GM19452 (cell line): ENCODE data around the gene TEX51.

Experiments
- ATAC-seq: cut with Tn5 transposase; IDR thresholded peaks from one replicate; pipeline ENCODE4 v1.9.1; 2021; ENCODE audit not compliant: unreplicated experiment

The TEX51 gene

DNA sequence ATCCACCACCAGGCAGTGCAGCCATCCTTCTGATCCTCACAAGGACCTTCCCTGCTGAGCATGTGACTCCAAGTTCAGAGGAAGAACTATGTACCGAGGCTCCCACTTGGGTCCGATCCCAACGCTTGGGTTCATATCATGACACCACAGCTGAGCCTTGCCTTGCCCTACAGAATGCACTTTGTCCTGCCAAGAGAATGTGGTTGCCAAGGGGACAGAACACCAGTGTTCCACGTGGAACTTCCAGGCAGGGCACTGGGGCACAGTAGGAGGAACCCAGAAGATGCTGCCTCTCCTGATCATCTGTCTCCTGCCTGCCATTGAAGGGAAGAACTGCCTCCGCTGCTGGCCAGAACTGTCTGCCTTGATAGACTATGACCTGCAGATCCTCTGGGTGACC, at the start of gene TEX51:
TEX51 (plus strand) TSS at position 255 of the 400 bp plus-strand sequence; CDS start at position 284, 29 bp downstream.
- ATAC-seq: no peak

DNA sequence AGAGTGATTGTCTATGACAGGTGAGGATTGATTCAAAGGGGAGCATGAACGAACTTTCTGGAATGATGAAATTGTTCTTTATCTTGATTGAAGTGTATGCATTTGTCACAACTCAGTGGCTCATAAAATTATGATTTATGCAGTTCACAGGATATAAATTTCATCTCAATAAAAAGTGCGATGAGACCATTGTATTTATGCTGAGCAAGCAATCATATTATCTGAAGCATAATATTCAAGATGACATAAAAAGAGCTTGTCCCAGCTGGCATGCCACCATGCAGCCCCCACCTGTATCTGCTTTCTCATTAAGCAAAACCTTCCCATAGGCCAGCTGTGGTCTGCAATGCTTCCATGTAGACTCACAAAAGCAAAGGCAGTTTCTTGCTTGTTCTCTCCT, 49.6 kb upstream of the TEX51 start:
- no peak for ATAC-seq

DNA sequence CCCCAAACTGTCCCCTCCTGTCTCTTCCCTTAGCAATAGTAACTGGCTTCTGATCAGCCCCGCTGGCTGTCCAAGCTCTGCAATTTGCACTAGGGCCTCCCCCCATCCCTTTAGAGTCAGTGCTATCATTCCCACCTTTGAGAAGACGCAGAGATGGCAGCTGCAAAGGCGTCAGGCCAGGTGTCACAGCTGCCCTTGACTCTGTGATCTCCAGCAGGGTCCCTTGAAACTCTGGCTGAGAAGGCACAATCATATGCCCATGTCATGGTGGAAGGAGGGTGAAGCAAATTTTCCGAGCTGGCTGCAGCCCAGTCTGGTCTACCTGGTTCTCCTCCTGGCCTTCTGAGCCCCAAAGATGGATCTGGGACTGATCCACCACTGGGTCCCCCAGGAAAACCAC, 49.2 kb upstream of the TEX51 start:
- no peak for ATAC-seq

DNA sequence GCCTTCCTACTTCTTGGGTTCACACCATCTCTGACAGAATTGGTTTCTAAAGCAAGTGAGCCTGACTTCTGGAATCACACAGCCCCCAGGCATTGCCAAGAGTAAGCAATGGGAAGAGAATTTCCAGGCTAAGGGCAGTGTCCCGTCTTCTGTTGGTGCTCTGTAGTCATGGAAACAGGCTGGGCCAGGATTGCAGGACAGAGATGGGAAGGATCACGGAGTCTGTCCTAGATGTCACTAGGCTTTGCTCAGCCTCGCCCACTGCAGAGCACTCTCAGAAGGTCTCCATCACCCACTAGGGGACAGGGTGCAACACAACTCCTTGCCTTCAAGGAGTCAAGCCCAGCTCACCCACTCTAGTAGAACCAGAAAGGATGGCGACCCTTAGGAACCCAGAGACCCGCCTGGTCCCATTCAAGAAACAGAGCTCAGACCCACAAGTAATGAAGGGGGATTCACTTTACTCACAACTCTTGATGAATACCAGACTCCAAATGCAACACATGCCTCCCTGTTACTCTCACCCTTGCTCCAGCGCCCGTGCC, 48.6 kb upstream of the TEX51 start:
- ATAC-seq: no peak

GRCh38 chr2:126850940-126851339, 47.8 kb upstream of the TEX51 start:
- ATAC-seq: no peak

DNA sequence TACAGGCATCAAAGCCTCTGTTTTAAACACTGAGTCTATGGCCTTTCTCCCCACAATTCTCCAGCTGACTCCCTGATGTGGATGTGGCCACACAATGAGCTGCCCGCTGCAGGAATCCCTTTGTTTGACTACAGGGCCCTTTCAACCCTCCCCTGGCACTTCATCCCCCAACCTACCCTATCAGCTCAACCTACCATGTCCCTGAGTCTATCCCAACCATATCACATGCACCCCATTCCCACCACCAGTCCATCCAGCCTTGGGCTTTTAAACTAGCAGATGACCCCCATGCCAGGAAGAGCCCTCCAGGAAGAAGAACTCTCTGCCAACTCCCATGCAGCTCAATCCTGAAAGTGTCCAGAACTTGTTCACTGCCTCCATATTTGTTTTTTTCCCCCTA, 46.9 kb upstream of the TEX51 start:
- no peak for ATAC-seq

GRCh38 chr2:126852361-126852760, 46.3 kb upstream of the TEX51 start:
- no peak for ATAC-seq

DNA sequence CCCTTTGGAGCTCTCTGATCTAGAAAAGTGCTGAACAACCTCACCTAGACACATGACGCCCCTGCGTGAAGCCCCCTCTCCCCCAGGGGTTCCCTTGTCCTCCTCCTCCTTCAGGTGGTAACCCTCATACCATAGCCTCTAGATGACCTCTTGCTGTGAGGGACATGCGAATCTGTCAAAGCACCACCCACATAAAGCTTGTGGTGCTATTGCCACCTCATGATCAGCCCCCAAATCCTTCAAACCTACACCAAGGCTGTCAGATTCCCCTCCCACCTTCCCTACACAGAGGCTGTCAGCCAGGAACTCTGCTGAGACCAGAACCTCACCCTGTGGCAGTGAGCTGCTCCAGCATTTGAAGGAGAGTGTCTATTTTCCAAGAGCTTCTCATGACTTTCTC, 43.1 kb upstream of the TEX51 start:
- no peak for ATAC-seq

GRCh38 chr2:126856403-126856802, 42.3 kb upstream of the TEX51 start:
- no peak for ATAC-seq

DNA sequence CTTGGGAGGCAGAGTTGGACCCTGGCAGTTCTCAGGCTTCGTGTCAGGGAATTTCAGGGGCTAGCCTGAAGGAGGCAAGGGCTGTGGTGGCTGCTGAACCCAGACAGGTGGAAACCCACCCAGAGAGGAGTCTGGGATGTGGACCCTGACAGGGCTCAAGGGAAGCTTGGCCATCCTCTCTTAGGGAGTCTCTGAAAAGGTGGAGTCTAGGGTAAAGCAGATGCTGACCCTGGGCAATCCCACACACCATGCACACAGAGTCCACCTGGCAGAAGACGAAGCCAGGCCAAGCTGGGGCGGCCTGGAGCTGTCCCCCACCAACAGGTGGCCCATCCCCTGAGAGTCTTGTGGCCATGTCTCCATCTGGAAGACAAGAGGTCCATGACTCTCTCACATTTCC, 41.2 kb upstream of the TEX51 start:
- no peak for ATAC-seq

DNA sequence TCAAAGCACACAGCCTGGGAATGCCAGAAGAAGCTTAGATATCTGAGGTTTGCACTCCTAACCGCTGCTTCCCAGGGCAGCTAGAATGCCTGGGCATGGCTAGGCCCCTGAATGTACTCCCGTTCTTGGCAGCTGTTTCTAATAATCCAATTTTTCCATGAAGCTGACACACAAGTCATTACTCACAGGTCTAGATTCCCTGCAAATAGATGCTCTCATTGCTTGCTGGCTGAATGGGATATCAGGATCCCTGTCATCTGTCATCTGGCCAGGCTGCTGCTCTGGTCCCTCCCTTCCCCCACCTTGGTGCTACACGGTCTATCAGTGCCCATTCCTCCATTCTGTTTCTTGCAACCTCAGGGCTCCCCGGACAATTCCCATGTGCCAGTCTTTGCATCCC, 40.7 kb upstream of the TEX51 start:
- no peak for ATAC-seq

DNA sequence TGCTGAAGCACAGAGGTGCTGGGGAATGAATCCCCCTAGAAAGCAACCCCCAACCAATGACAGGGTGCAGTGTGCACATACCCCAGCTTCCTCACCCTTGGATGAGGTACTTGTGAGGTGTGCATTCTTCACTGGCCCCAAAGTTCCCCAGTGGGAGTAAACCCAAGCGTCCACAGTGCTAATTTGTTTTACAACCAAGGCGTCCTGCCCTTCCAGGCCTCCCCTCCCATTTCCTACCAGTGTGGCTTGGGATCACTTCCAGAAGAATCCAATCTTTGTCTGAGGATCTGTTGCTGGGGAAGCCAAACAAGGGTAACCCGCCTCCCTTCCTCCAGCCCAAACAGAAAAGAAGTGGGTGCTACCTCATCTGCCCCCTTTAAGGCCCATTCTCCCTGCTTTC, 40.3 kb upstream of the TEX51 start:
- no peak for ATAC-seq

GRCh38 chr2:126858991-126859390, 39.7 kb upstream of the TEX51 start:
- ATAC-seq: no peak

DNA sequence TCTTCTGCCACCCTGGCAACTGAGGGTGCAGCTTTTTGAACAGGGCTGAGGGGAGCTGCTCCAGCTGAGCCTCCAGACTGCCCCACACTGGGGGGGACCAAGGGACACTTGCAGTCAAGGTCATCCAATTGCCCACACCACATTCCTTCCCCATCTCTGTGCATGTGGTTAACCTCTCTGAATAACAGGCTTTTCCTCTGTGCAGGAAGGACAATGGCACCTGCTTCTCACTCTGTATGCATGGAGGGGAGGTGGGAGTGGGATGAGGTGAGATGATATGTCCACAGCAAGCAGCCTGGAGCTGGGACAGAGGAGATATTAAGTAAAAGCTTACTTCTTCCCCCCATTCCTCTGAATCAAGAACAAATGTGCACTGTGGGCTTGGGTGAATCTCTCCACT, 39.1 kb upstream of the TEX51 start:
- ATAC-seq: no peak

DNA sequence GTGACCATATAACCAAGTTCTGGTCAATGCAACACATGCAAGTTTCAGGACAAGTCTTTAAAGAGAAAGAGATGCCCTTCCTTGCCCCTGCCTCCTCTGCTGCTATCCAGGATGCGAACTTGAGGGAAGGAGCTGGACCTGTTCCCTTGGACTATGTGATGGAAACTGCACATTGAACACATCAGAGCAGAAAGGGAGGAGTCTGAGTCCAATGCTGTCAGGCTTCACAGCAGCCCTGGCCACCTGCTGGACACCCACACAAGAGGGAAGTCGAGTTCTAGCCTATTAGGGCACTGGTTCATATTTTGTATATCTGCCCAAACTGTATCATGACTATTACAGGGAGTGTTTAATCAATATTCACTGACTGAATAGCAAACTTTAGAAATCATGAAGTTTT, 38.3 kb upstream of the TEX51 start:
- no peak for ATAC-seq

- no peak for ATAC-seq
These were observed 36.0 kb upstream of the TEX51 start for GRCh38 chr2:126862730-126863129.

DNA sequence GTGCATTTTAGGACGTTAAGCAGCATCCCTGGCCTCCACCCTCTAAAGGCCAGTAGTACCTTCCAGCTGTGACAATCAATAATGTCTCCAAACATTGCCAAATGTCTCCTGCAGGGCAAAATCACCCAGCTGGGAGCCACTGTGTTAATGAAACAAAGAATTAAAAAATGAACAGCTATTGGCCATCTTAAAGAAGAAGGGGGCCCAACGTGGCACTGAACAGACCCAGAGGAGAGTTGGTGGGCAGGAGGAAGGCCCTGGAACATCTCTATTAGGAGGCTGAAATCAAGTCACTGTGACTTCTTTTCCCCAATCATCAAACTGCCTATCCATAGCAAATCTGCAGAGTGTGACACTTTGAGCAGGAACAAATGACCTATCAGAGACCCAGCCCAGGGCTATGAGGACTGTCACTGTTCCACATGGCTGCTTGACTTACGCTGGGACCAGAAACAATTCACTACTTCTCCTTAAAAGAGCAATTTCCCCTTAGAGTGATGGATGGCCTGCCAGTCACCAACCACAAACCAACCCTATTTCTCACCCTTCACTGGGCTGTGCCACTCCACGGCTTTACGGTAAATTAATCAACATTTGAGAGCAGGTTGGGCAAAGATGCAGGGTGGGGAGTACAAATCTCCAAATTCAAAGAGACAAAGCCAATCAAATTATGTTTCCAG, 35.2 kb upstream of the TEX51 start:
- ATAC-seq: no peak

DNA sequence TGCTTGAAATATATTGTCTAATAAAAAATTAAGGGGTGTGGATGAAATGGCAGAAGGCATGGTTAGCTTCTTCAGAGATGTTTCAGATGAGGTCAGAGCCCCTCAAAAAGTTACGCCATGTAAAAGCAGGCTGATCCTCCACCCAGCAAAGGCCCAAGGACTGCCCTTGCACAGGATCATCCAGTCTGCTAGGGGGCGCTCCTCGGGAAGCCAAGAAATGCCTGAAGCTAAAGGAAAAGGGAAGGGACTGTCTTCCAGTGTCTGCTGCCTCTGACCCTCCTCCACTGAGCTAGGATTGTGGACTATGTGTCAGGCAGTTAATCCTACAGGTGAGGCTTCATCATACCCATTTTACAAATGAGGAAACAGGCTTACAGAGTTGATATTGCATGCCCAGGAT, 33.8 kb upstream of the TEX51 start:
- no peak for ATAC-seq

GRCh38 chr2:126866451-126866850, 32.2 kb upstream of the TEX51 start:
- ATAC-seq: no peak

- no peak for ATAC-seq
These were observed 23.7 kb upstream of the TEX51 start for GRCh38 chr2:126874961-126875360.

DNA sequence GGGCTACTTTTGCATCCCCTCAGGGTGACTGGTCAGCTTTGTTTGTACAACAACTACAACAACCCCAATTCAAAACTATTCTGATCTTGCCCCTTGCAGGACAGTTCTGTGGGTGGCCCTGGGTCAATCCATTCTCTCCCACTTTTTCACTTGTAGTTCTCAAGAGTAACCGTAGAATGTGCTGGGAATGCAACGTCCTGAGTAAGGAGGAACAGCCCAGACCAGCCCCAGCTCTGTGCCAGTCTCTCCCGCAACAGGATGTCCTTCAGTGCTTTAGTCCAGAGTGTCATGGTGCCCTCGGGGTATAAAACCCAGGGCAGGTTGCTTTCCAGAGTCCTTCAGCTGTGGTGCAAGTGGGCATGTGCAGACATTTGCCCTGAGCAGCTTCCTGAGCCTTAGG, 22.1 kb upstream of the TEX51 start:
- no peak for ATAC-seq

GRCh38 chr2:126877041-126877440, 21.6 kb upstream of the TEX51 start:
- no peak for ATAC-seq

DNA sequence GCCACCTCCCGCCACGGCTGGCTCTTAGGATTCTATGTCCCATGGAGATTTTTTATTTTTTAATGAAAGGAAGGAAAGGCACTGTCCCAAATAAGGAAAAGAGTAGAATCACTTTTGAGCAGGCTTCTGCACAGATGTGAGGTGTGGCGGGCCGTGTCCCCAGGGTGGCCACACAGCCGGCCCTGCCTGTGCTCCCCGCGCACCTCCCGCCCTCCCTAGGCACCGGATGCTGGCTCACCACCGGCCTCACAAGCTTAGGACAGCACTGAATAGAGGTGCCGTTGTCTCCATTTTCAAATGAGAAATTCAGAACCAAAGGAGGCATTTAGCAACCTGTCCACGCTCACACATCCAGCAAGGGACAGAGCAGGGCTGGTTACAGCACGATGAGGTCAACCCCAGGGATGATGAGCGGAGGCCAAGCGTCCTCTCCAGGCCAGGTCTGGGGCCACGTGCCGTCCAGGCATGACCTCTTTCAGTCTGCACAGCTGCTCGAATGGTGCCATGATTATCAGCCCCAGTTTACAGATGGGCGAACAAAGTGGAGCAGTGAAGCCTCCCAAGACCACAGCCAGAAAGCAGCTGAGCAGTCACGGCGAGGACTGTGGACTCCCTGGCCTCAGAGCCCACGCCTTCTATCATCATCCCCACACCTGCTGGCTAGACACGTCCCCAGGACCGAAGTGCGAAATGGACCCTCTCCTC, 20.7 kb upstream of the TEX51 start:
- ATAC-seq: no peak
